GM18502 (cell line): ENCODE results near the gene L1TD1.
"Not testable (repeated sequence)": the region's sequence is repeated elsewhere in the genome, so short reads cannot be mapped to it uniquely, and the experiment has no call there.

Experiments
- ATAC-seq: cut with Tn5 transposase; IDR thresholded peaks from one replicate; pipeline ENCODE4 v1.9.1; 2021; ENCODE audit warnings: mild to moderate bottlenecking; ENCODE audit not compliant: unreplicated experiment, poor library complexity

L1TD1 gene

DNA sequence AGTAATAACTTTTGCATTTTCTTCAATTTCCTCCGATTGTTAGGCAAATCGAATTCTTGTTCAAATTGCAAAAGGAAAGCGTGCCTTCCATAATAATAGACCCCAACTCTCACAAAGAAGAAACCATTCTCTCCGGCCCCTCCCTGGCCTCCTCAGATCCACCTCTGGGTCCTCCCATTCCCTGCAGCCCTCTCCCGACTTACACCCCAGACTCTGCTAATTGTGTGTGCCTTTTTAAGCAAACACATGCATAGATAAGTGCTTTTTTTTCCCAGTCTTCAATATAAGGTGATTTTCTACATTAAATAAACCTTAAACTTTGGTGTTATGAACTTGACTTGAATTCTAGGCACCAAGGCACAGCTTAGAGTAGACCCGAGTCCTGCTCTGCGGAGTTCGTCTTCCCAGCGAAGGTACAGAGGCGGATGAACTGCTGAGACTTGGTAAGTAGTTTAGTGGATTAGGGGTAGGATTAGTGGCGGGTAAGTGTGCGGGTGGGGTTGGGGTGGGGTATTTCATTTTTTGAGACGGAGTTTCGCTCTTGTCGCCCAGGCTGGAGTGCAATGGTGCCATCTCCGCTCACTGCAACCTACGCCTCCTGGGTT, 1.5 kb downstream of the L1TD1 start:
- ATAC-seq: no peak

DNA sequence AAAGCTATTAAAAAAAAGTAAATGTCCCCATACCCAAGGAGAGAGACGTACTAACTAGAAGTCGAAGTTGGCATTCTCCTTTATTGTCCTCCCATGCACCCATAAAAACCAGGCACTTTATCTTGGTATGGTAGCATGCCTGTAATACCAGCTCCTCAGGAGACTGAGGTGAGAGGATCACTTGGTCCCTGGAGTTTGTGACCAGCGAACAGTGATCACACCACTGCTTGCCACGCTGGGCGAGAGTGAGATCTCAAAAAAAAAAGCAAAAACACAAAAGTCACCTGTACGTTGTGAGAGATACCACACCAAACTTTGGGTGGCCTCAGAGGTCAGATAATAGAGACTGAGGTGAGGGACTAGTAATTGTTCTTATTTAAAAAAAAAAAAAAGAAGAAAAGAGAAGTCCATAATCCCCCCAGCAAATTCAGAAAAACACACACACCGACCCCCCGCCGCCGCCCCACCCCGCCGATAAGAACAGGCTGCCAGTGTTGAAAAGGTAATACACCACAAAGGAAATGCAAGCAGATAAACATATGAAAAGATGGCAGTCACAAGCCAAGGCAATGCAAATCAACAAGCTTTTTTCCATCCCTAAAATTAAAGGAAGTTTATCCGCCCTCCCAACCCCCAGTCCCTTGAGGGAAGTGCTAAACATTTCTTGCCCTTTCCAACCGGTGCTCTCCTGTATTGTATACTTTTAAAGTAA, 3.6 kb downstream of the L1TD1 start:
- no peak for ATAC-seq

DNA sequence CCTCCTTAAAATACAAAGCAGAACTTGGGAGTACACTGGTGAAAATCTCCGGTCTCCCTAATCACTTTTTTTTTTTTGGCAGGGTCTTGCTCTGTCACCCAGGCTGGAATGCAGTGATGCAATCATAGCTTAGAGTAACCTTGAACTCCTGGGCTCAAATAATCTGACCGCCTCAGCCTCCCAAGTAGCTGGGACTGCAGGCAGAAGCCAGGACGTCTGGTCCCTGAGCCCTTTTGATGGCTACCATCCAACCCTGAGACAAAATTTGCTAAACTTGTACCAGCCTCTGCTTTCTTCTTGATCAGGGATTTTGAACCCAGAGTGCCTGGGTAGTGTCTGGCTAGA, 4.1 kb downstream of the L1TD1 start:
- ATAC-seq: no peak

DNA sequence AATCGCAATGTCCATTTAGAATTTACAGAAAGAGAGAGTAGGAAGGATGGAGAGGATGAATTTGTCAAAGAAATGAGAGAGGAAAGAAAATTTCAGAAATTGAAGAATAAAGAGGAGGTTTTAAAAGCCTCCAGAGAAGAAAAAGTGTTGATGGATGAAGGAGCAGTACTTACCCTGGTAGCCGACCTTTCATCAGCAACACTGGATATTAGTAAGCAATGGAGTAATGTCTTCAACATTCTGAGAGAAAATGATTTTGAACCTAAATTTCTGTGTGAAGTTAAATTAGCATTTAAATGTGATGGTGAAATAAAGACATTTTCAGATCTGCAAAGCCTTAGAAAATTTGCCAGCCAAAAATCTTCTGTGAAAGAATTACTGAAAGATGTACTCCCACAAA, 12.5 kb downstream of the L1TD1 start:
- no peak for ATAC-seq

DNA sequence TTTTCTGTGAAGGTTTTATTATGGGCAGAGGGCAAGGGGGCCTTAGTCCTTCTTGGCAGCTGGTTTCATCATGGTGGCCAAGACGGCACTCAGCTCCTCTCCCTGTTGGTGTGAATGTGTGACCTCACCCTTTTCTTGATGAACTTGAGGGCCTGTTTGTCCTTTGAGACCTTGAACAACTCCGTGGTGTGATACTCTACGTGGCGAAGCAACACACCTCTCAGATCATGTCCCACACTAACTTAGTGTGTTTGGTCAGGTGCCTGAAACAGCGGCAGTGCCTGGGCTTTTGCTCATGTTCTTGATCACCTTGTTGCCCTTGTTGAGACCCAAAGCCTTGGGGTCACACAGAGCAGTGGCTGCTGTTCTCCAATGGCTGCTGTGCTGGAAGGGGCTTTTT, 13.4 kb downstream of the L1TD1 start:
- no peak for ATAC-seq

DNA sequence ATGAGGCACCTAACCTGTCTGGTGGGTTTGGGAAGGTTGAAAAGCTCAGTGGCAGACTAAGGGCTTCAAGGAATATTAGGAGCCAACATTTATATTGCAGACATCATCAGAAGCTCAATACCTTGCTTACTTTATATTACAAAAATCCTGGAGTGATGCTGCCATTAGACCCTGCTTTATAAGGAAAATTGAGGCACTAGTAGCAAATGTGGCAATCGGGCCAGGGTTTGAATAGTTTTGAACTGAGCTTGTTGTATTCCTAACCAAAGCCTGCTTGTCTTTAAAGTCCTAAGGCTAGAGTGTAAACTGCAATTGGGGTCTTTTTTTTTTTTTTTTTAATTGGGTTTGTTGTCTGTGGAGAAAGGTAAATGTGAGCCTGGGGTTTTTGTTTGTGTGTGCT, 14.3 kb downstream of the L1TD1 start:
- no peak for ATAC-seq

DNA sequence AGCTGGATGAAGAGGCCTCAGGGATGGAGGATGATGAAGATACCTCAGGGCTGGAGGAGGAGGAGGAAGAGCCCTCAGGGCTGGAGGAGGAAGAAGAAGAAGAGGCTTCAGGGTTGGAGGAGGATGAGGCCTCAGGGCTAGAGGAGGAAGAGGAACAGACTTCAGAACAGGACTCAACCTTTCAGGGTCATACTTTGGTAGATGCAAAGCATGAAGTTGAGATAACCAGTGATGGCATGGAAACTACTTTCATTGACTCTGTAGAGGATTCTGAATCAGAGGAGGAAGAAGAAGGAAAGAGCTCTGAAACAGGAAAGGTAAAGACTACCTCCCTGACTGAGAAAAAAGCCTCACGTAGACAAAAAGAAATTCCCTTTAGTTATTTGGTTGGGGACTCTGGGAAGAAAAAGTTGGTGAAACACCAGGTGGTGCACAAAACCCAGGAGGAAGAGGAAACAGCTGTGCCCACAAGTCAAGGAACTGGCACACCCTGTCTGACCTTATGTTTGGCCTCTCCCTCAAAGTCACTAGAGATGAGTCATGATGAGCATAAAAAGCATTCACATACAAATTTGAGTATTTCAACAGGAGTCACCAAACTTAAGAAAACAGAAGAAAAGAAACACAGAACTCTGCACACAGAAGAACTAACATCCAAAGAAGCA, 15.4 kb downstream of the L1TD1 start:
- no peak for ATAC-seq

DNA sequence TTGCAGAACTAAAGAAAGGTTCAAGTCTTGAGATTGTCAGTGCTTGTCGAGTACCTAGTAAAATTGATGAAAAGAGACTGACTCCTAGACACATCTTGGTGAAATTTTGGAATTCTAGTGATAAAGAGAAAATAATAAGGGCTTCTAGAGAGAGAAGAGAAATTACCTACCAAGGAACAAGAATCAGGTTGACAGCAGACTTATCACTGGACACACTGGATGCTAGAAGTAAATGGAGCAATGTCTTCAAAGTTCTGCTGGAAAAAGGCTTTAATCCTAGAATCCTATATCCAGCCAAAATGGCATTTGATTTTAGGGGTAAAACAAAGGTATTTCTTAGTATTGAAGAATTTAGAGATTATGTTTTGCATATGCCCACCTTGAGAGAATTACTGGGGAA, 16.3 kb downstream of the L1TD1 start:
- ATAC-seq: no peak

DNA sequence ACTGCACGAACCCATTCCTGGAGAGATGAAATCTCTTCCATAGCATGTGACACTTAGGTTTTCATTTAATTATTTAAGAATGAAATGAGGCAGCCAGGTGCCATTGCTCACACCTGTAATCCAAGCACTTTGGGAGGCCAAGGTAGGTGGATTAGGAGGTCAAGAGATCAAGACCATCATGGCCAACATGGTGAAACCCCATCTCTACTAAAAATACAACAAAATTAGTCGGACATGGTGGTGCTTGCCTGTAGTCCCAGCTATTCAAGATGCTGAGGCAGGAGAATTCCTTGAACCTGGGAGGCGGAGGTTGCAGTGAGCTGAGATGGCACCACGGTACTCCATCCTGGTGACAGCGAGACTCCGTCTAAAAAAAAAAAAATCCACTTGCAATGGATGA, 17.8 kb downstream of the L1TD1 start:
- no peak for ATAC-seq

DNA sequence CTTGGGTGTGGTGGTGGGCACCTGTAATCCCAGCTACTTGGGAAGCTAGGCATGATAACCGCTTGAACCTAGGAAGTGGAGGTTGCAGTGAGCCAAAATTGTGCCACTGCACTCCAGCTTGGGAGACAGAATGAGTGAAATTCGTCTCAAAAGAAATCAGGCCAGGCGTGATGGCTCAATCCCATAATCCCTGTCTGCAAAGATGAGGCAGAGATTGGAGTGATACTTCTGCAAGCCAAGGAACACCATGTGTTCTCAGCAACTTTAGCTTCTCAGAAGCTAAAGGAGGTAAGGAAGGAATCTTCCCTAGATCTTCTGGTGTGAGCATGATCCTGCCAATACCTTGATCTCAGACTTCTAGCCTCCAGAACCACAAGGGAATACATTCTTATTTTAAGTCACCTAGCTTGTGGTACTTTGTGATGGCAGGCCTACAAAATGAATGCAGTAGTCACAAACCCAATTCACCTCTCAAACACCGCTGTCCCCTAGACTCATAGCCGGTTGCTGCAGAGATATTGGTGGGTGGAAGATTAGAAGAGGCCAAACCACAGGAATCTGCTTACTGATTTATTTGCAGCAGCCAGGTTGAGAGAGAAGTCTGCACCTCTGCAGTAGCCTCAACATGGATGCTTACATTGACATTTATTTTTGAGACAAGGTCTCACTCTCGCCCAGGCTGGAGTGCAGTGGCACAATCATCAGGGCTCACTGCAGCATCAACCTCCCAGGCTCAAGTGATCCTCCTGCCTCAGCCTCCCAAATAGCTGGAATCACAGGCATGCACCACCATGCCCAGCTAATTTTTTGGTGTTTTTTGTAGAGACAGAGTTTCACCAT, 18.6 kb downstream of the L1TD1 start:
- ATAC-seq: no peak

DNA sequence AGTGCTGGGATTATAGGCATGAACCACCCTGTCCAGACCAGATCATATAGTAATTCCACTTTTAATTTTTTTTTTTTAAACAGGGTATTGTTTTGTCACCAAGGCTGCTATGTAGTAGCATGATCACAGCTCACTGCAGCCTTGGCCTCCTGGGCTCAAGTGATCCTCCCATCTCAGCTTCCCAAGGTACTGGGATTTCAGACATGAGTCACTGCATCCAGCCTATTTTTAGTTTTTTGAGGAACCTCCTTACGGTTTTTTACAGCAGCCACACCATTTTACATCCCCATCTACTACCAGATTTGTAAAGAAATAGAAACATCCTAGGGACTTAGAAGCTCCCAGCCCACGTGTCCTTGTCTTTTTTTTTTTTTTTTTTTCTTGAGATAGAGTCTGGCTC, 24.0 kb downstream of the L1TD1 start:
- ATAC-seq: no peak

DNA sequence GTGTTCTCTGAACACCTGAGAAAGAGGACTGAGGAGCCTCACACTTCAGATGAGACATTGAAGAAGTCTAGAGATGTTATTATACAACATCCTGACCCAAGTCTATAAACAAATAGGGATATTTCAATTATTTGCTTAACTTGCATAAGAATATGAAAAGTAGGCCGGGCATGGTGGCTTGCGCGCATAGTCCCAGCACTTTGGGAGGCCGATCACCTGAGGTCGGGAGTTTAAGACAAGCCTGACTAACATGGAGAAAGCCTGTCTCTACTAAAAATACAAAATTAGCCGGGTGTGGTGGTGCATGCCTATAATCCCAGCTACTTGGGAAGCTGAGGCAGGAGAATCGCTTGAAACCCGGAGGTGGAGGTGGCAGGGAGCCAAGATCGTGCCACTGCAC, 25.8 kb downstream of the L1TD1 start:
- ATAC-seq: not testable (repeated sequence)

DNA sequence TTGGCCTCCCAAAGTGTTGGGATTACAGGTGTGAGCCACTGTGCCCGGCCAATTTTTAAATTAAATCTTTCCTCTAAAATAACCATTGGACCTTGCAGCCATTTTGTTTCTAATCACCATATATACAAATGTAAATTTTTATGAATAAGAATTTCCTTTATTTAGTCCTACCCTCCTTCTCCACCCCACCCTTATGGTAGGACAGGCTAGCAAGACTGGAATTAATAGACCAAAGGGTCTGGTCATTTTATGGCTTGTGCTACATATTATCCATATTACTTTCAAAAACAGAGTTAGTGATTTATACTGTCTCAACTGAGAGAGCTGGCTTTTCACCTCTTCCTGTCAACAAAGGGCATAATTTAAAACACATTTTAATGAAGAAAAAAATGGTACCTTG, 26.5 kb downstream of the L1TD1 start:
- ATAC-seq: no peak

DNA sequence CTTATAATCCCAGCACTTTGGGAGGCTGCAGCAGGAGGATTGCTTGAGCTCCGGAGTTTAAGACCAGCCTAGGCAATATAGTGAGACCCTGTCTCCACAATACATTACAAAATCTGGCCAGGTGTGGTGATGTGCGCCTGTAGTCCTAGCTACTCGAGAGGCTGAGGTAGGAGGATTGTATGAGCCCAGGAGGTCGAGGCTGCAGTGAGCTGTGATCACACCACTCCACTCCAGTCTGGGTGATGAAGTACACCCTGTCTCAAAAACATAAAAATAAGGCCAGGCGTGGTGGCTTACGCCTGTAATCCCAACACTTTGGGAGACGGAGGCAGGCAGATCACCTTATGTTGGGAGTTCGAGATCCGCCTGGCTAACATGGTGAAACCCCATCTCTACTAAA, 27.7 kb downstream of the L1TD1 start:
- ATAC-seq: no peak

DNA sequence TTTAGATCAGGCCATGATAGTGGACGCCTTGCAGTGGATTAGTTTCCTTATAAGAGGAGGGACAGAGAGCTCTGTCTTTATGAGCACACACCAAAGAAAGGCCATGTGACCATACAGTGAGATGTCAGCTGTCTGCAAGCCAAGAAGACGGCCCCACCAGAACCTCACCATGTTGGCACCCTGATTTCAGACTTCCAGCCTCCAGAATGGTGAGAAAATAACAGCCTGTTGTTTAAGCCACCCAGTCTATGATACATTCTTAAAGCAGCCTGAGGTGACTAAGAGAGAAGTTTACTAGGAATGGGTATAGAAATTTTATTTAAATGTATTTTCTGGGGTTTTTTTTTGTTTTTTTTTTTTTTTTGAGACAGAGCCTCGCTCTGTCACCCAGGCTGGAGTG, 29.5 kb downstream of the L1TD1 start:
- ATAC-seq: no peak

DNA sequence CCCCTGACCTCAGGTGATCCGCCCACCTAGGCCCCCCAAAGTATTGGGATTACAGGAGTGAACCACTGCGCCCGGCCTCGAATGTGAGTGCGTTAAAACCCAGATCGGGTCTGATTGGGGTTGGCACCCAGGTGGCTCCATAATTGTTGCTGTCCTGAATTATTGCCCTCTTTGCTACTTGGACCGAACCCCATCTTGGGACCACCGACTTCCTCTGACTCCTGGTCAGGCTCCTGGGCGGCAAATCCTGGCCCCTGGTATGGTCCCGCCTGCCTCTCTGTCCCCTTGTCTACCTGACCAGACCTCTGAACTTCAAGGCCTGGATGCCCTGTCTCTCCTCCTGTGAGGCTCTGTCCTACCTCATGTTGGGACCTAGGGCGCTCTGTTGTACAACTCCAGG, 32.8 kb downstream of the L1TD1 start:
- ATAC-seq: no peak

DNA sequence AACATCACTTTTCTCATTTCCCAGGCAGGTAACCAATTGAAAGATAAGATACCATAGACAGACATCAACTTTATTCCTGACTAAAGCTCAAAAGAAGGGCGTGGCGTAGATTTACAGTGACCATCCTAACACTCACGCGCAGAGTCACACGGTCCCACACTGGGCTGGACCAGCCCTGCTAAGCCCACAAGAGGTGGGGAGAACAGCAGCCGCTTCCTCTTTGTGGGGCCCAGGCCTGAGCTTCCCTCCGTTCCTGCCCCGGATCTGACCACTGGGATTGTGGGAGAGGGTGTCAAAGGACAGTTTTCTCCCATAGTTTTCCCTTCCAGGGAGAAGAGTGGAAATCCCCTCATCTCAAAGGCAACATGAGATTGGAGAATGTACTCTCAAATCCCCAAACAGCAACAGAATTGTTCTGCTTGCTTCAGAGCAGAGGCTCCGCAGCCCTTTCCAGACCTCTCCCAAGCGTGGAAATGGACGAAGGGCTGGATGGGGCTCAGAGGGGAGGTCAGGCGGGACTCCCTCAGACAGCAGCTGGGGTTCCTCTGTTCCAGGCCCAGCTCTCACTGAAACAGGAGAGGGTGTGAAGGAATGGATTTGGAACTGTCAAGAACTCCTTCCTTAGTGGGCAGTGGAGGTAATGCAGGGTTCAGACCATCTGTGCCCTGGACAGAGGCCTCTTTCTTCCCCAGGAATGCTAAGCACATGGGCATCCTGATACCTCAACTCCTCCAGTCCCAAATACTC, 33.7 kb downstream of the L1TD1 start:
- ATAC-seq: no peak

DNA sequence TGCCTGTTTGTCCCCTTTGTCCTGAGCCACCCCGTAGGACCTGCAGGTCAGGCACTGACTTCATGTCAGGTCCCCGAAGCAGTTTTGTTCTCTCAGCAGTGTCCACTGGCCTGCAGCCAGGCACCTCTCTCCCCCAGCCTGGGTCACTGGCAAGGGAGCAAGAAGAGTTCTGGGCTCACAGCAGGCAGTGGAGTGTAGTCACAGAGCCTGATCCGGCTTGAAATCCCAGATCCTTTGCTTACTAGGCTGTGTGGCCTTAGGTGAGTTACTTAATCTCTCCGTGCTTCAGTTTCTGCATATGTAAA, 34.2 kb downstream of the L1TD1 start:
- no peak for ATAC-seq

DNA sequence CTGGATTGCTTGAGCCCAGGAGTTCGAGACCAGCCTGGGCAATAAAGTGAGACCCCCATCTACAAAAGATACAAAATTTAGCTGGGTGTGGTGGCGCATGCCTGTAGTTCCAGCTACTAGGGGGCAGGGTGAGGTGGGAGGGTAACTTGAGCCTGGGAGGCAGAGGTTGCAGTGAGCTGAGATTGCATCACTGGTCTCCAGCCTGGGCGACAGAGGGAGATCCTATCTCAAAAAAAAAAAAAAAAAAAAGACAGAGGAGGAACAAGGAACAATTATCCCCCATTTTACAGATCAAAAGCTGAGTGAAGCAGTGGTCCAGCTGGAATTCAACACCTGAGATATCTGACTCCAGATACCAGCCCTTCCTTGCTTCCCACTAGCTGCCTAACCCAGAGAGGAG, 34.8 kb downstream of the L1TD1 start:
- no peak for ATAC-seq

DNA sequence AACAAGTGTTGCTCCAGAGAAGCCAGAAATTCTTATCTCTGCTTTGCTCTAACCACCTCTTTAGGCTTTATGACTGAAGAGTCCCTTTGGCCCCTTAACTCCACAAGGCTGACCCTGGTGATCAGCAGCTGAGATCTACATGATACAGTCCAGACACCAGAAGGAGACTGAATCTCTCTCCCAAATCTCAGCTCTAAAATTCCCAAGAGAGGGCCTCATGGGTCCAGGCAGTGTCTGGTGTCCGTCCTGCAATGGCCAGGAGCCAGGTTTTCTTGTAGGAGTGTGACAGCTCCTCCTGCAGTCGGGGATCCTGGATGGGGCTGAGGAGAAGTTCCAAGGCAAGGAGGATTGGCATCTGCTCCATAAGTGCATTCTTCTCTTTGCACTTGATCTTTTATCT, 35.3 kb downstream of the L1TD1 start:
- no peak for ATAC-seq

DNA sequence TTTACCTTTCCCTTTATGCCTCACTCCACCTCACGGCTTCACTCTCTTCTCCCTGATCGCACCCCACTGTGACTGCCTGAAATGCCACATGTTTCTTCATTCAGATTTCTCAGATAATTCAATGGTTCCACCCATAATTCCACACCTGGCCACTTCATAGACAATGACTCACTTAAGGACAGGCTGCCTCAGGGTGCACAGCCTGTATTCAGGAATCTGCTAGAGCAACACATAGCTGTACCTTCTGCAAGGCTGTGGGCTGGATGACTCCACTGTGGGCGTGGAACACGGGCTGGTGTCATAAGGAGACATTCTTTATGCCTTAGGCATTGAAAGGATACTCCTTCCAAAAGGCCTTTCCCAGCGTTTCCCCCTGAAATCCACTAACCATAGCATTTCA, 36.1 kb downstream of the L1TD1 start:
- no peak for ATAC-seq
